Endothelial cell of umbilical vein (primary cell): Measurements from ENCODE around the gene CSNK1D. TPM values are rescaled to one million over a fixed set of nuclear protein-coding genes. Genes with fewer than 3 reads are reported as not detected.

ENCODE experiments used
- BruUV-seq: library from RNA; stranded (reverse); fragments of 400-500 nt; replicated peaks from 2 replicates; lab custom pipeline; 2021; lab: Mats Ljungman, UMichigan
- CTCF ChIA-PET: fragments of 300-600, 350-600 bp; sonication (Branson Sonifier 250); formaldehyde crosslinking; loops from one replicate; lab custom pipeline; 2021; ENCODE audit warnings: antibody characterized with exemption, inconsistent platforms; lab: Charles Lee
- POLR2A ChIA-PET: fragments of 300-600, 350-600 bp; sonication (Branson Sonifier 250); formaldehyde crosslinking; loops from one replicate; lab custom pipeline; 2021; ENCODE audit warnings: antibody characterized with exemption, inconsistent platforms; lab: Charles Lee
- DNase-seq: peaks from one replicate; pipeline ENCODE4 v3.0.0-alpha.2; 2011; ENCODE audit warnings: low read depth, low spot score
- FAIRE-seq: peaks from 2 replicates; lab custom pipeline; 2011; peaks lifted over from hg19 to GRCh38; lab: Jason Lieb, UNC
- H2AFZ ChIP-seq: 2 replicates; pipeline ENCODE4 v1.6.0; 2012; ENCODE audit warnings: low read depth, low read length, control low read depth, inconsistent platforms
- H3K27ac ChIP-seq: 2 replicates; pipeline ENCODE4 v1.5.1; 2011; ENCODE audit warnings: low read depth, mild to moderate bottlenecking, control low read depth, low read length, moderate library complexity; ENCODE audit not compliant: insufficient read depth
- H3K27me3 ChIP-seq, 2 experiments: 2 replicates each; pipeline versions ENCODE4 v1.6.0 to v1.6.1; 2011; ENCODE audit warnings: low read length in 2 of 2, mixed read lengths in 1 of 2; ENCODE audit not compliant: control insufficient read depth in 2 of 2, insufficient read depth in 2 of 2
- H3K36me3 ChIP-seq, 2 experiments: 2 replicates in 1 of 2; 3 replicates in 1 of 2; pipeline ENCODE4 v1.5.1; 2011; ENCODE audit warnings: low read length in 2 of 2, mild to moderate bottlenecking in 1 of 2, moderate library complexity in 1 of 2; ENCODE audit not compliant: control insufficient read depth in 2 of 2, insufficient read depth in 2 of 2; ENCODE audit errors: extremely low read depth in 1 of 2
- H3K4me1 ChIP-seq: 3 replicates; pipeline ENCODE4 v1.5.1; 2011; ENCODE audit warnings: mild to moderate bottlenecking, low read length; ENCODE audit not compliant: control insufficient read depth, insufficient read depth; ENCODE audit errors: extremely low read depth
- H3K4me2 ChIP-seq: 2 replicates; pipeline ENCODE4 v1.6.1; 2011; ENCODE audit warnings: low read length, control low read depth, mixed read lengths; ENCODE audit not compliant: insufficient read depth
- H3K4me3 ChIP-seq, 3 experiments: fragments of 200-600 bp in 1 of 3; sonication (generic), shearing (Covaris generic) in 1 of 3; replicated peaks in 1 of 3; 2 replicates each; pipeline ENCODE4 v1.5.1; 2011 to 2016; ENCODE audit warnings: control low read depth in 3 of 3, low read length in 3 of 3, mild to moderate bottlenecking in 2 of 3, inconsistent platforms in 1 of 3, low read depth in 1 of 3, moderate library complexity in 1 of 3; ENCODE audit not compliant: insufficient read depth in 1 of 3
- H3K79me2 ChIP-seq: 2 replicates; pipeline ENCODE4 v1.6.0; 2012; ENCODE audit warnings: low read length, inconsistent platforms; ENCODE audit not compliant: control insufficient read depth, insufficient read depth
- H3K9ac ChIP-seq: replicated peaks from 2 replicates; pipeline ENCODE3; 2011; ENCODE audit warnings: low read length, control low read depth; ENCODE audit not compliant: insufficient read depth; ENCODE audit errors: extremely low read depth
- H3K9me1 ChIP-seq: replicated peaks from 3 replicates; pipeline ENCODE4 v1.6.0; 2011; ENCODE audit warnings: mild to moderate bottlenecking, low read length; ENCODE audit not compliant: control insufficient read depth, insufficient read depth; ENCODE audit errors: extremely low read depth
- H3K9me3 ChIP-seq: replicated peaks from 2 replicates; pipeline ENCODE4 v1.5.1; 2012; ENCODE audit warnings: low read length, inconsistent platforms; ENCODE audit not compliant: control insufficient read depth, insufficient read depth
- H4K20me1 ChIP-seq: replicated peaks from 2 replicates; pipeline ENCODE3; 2011; ENCODE audit warnings: mild to moderate bottlenecking, low read length; ENCODE audit not compliant: control insufficient read depth, insufficient read depth; ENCODE audit errors: extremely low read depth
- EZH2 ChIP-seq: IDR thresholded peaks from 2 replicates; pipeline ENCODE4 v1.6.1; 2012; ENCODE audit warnings: borderline replicate concordance, low read depth, mild to moderate bottlenecking, moderate library complexity, low read length, inconsistent platforms; ENCODE audit not compliant: severe bottlenecking
- FOS ChIP-seq: IDR thresholded peaks from 2 replicates; pipeline ENCODE4 v1.6.1; 2011; ENCODE audit warnings: mild to moderate bottlenecking, low read length, moderate library complexity, borderline replicate concordance; ENCODE audit not compliant: insufficient read depth
- GATA2 ChIP-seq: IDR thresholded peaks from 2 replicates; pipeline ENCODE4 v1.7.0; 2011; ENCODE audit warnings: low read depth, mild to moderate bottlenecking, moderate library complexity, mixed read lengths, low read length; ENCODE audit not compliant: insufficient read length, insufficient read depth
- JUN ChIP-seq: IDR thresholded peaks from 2 replicates; pipeline ENCODE4 v1.6.1; 2011; ENCODE audit warnings: borderline replicate concordance, low read depth; ENCODE audit not compliant: insufficient read length, insufficient read depth
- MAX ChIP-seq: IDR thresholded peaks from 2 replicates; pipeline ENCODE4 v1.6.1; 2011; ENCODE audit not compliant: insufficient read depth, insufficient read length
- MYC ChIP-seq: IDR thresholded peaks from one replicate; pipeline ENCODE4 v1.6.1; 2011; ENCODE audit warnings: mild to moderate bottlenecking, low read depth, low read length
- POLR2A ChIP-seq: IDR thresholded peaks from 2 replicates; pipeline ENCODE4 v1.6.1; 2012; ENCODE audit warnings: low read depth, mild to moderate bottlenecking, control low read depth, low read length
- POLR2AphosphoS5 ChIP-seq: IDR thresholded peaks from 2 replicates; pipeline ENCODE4 v1.6.1; 2012; ENCODE audit warnings: low read depth, mild to moderate bottlenecking, control low read depth, low read length, moderate library complexity; ENCODE audit not compliant: insufficient read depth
- dilution Hi-C: fragments of 300-500 bp; cut with MboI; formaldehyde crosslinking; loops from one replicate; pipeline ENCODE4 v1.15.0; 2019; ENCODE audit warnings: low sequenced_read_pairs; ENCODE audit not compliant: extremely low pct_ligation_motif_present
- intact Hi-C: fragments of 100-400 bp; cut with micrococcal nuclease; formaldehyde crosslinking; loops from one replicate; pipeline ENCODE4 v1.10.0; 2022
- polyA plus RNA-seq, 4 experiments: library from polyadenylated mRNA; depleted of rRNA in 3 of 4; stranded (reverse) in 3 of 4; unstranded in 1 of 4; fragments of >200 nt; gene quantifications; 2 replicates each; pipeline versions ENCODE4 v1.2.1 to v1.2.3, GENCODE V29; 2011 to 2012; ENCODE audit warnings: missing spikeins in 1 of 4
- total RNA-seq: library from RNA; stranded (reverse); gene quantifications from 2 replicates; pipeline ENCODE4 v1.2.3, GENCODE V29; 2021
- TF ChIP-seq, protein P1 (sequence below), 2 donors: IDR thresholded peaks; 1 replicate in 1 of 2; 2 replicates in 1 of 2; pipeline ENCODE4 v1.5.1; 2011; ENCODE audit warnings: low read length in 2 of 2, mild to moderate bottlenecking in 2 of 2, moderate library complexity in 2 of 2, control low read depth in 1 of 2, inconsistent platforms in 1 of 2, low read depth in 1 of 2; ENCODE audit not compliant: insufficient read depth in 1 of 2; ENCODE audit errors: extremely low read depth in 1 of 2

The CSNK1D gene
- total and polyA plus RNA-seq, 2 donors (not counting 3 experiments of a cell fraction or from before 2014, with no cell fraction given): 127 to 155 TPM

- TF ChIP-seq FOS (no peak), POLR2A (no peak), EZH2 (no peak), POLR2AphosphoS5 (no peak), GATA2 (no peak), MYC (no peak), MAX (no peak), JUN (no peak)
- TF ChIP-seq, protein P1, sequence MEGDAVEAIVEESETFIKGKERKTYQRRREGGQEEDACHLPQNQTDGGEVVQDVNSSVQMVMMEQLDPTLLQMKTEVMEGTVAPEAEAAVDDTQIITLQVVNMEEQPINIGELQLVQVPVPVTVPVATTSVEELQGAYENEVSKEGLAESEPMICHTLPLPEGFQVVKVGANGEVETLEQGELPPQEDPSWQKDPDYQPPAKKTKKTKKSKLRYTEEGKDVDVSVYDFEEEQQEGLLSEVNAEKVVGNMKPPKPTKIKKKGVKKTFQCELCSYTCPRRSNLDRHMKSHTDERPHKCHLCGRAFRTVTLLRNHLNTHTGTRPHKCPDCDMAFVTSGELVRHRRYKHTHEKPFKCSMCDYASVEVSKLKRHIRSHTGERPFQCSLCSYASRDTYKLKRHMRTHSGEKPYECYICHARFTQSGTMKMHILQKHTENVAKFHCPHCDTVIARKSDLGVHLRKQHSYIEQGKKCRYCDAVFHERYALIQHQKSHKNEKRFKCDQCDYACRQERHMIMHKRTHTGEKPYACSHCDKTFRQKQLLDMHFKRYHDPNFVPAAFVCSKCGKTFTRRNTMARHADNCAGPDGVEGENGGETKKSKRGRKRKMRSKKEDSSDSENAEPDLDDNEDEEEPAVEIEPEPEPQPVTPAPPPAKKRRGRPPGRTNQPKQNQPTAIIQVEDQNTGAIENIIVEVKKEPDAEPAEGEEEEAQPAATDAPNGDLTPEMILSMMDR (IDR thresholded peaks at IDR 0.05; ENCODE audit: extremely low read depth in 1 of 2, insufficient read depth in 1 of 2, low read depth in 1 of 2, low read length in 2 of 2): no peak
- no peaks in the 10 kb centered on the region for H3K9me3 ChIP-seq
- H3K4me3 ChIP-seq: no peak overlapping the region
- CTCF ChIA-PET: interaction anchor here (1.1 to 2.6 kb wide), 3 partner anchors 12 to 59 kb away, joined by 3 to 6 read pairs (median 4); partner anchors contain the start of gene CD7
- POLR2A ChIA-PET: no interaction called here
- no peak overlapping the region for H3K4me2 ChIP-seq
- no peaks in the 10 kb centered on the region for H3K79me2 ChIP-seq
- no peaks in the 10 kb centered on the region for H3K4me1 ChIP-seq
- H4K20me1 ChIP-seq: no peaks in the 10 kb centered on the region
- no peak overlapping the region for H3K27ac ChIP-seq
- dilution Hi-C loops (no loop called here), intact Hi-C loops (no loop called here)
- H3K27me3 ChIP-seq: peaks cover 0 to 2% of the 10 kb centered on the region in 2 experiments
- no peak for FAIRE-seq
- H2AFZ ChIP-seq: no peak overlapping the region
- DNase-seq: no peak
- BruUV-seq: no TSS peak
- no peaks in the 10 kb centered on the region for H3K36me3 ChIP-seq
- H3K9me1 ChIP-seq: no peaks in the 10 kb centered on the region
- no peak overlapping the region for H3K9ac ChIP-seq
These were observed 31.6 kb upstream of the CSNK1D start for GRCh38 chr17:82304826-82305726.
